GM19099 (cell line): ENCODE data around the gene XPNPEP1.

Source experiments
- POLR2A ChIP-seq: IDR thresholded peaks from 3 replicates; pipeline ENCODE4 v1.6.1; 2011; ENCODE audit warnings: low read depth; ENCODE audit not compliant: insufficient read length; ENCODE audit errors: extremely low read depth

XPNPEP1 gene

GRCh38 chr10:109919220-109919619 is 4.1 kb downstream of the XPNPEP1 start:
- no peak for TF ChIP-seq POLR2A

- TF ChIP-seq POLR2A: no peak
These were observed 7.7 kb downstream of the XPNPEP1 start for GRCh38 chr10:109915566-109915965.

GRCh38 chr10:109914966-109915365 is 8.3 kb downstream of the XPNPEP1 start:
- TF ChIP-seq POLR2A: no peak

- TF ChIP-seq POLR2A: no peak
These were observed 9.9 kb downstream of the XPNPEP1 start for GRCh38 chr10:109913306-109913892.

GRCh38 chr10:109912335-109913281 is 10.7 kb downstream of the XPNPEP1 start:
- TF ChIP-seq POLR2A: no peak

DNA sequence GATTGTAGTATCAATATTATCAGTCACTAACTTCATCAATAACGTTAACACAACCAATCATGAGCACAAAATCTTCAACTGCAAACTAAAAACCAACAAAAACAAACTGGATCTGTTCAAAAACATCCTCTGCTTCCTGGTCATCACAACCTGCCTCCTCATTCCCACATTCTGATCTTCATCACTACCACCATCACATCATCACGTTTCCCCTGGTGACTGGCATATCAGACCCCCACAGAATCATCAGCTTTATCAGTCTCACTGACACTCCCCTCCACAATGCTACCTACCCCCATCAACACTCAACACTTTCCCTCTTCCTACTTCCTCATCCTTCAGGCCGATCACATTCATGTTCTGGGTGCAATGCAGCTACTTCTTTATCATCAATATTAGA is 11.4 kb downstream of the XPNPEP1 start:
- no peak for TF ChIP-seq POLR2A

- TF ChIP-seq POLR2A: no peak
These were observed 17.0 kb downstream of the XPNPEP1 start for GRCh38 chr10:109906316-109906715.

GRCh38 chr10:109904397-109904796 is 18.9 kb downstream of the XPNPEP1 start:
- no peak for TF ChIP-seq POLR2A

GRCh38 chr10:109902992-109903947 is 20.0 kb downstream of the XPNPEP1 start:
- TF ChIP-seq POLR2A: no peak

GRCh38 chr10:109899356-109900331 is 23.7 kb downstream of the XPNPEP1 start:
- no peak for TF ChIP-seq POLR2A

DNA sequence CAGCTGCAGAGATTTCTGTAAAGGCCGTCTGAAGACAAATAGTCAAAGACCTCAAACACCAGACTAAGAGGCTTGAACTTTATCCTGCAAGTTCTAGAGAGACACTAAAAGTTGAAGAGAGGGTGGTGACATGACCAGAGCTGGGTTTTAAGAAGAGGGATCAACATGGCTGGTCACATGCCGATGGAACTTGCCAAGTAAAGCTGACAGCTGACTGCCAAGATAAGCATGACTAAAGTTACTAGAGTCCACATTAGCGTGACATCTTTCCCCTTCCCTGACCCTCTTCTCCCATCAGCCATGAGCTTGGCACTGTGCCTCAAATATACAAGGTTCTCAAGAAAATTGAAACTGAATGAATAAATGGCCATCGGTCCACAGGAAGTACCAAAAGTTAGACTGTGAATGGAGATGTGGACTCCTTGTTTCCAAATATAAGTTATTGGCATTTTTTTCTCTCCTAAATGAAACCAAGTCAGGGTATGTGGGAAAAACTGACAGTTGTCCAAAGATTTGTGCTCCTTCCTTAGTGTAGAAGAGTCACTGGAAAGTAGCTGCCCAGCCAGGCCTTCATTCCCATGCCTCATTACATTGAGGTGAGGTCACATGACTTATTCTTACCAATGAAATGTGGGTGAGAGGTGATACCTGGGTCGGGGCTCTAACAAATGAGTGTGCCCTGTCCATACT is 24.5 kb downstream of the XPNPEP1 start:
- TF ChIP-seq POLR2A: no peak

DNA sequence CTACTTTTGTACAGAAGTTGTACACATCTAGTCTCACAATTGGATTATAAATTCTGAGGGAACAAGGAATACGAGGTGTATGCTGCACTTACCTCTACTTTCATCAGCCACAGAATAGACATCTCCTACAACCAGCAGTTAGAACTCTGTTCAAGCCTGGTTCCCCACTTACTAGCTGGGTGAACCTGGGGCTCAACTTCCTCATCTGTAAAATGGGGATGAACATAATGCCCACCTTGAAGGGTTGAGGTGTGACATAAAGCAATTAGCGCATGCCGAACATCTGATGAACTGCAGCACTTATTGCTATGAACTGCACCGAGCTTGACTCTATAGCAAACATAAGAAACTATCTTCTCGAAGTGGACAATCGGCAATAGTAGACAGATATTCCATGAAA is 25.3 kb downstream of the XPNPEP1 start:
- no peak for TF ChIP-seq POLR2A

DNA sequence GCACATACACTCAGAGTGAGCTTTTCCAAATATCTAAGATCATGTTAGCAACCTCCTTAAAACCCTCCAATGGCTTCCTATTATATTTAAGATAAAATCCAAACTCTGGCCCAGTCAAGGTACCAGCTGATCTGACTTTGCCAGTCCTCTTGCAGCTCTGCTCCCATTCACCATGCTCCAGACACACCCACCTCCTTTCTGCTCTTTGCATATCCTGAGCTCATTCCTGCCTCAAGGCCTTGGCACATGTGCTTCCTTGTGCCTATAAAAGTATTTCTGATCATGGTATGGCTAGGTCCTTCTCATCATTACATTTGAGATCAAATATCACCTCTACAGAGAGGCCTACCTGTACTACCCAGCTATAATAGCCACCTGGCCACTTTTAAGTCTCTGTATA is 27.5 kb downstream of the XPNPEP1 start:
- no peak for TF ChIP-seq POLR2A
